Panc1 (cell line): Measurements from ENCODE around the gene PSRC1.

ENCODE experiments used
- CTCF ChIP-seq: fragments of 450-650 bp; IDR thresholded peaks from 2 replicates; pipeline ENCODE4 v1.5.1; 2017; ENCODE audit warnings: mild to moderate bottlenecking
- POLR2AphosphoS5 ChIP-seq: IDR thresholded peaks from 2 replicates; pipeline ENCODE4 v1.6.1; 2012; ENCODE audit warnings: mild to moderate bottlenecking, low read depth, low read length, moderate library complexity
- SIN3A ChIP-seq: IDR thresholded peaks from 2 replicates; pipeline ENCODE4 v1.6.1; 2012; ENCODE audit warnings: low read depth, mild to moderate bottlenecking, low read length, moderate library complexity, borderline replicate concordance; ENCODE audit not compliant: insufficient read depth
- TCF7L2 ChIP-seq: IDR thresholded peaks from 2 replicates; pipeline ENCODE4 v1.6.1; 2011; ENCODE audit warnings: mild to moderate bottlenecking, low read depth, low read length, inconsistent platforms

GRCh38 chr1:109280862-109281261 lies 2.1 kb downstream of the PSRC1 start:
- TF ChIP-seq CTCF (no peak), SIN3A (no peak), TCF7L2 (no peak), POLR2AphosphoS5 (no peak)
